SKM-1 (cell line): Measurements from ENCODE around the gene CCL4.
"Not testable (repeated sequence)": the region's sequence is repeated elsewhere in the genome, so short reads cannot be mapped to it uniquely, and the experiment has no call there.

Experiments used
- DNase-seq: peaks from one replicate; lab custom pipeline; 2025; ENCODE audit not compliant: unreplicated experiment; lab: John Stamatoyannopoulos, UW

CCL4 gene

GRCh38 chr17:36115649-36115977 lies 12.0 kb downstream of the CCL4 start:
- not testable (repeated sequence) for DNase-seq

DNA sequence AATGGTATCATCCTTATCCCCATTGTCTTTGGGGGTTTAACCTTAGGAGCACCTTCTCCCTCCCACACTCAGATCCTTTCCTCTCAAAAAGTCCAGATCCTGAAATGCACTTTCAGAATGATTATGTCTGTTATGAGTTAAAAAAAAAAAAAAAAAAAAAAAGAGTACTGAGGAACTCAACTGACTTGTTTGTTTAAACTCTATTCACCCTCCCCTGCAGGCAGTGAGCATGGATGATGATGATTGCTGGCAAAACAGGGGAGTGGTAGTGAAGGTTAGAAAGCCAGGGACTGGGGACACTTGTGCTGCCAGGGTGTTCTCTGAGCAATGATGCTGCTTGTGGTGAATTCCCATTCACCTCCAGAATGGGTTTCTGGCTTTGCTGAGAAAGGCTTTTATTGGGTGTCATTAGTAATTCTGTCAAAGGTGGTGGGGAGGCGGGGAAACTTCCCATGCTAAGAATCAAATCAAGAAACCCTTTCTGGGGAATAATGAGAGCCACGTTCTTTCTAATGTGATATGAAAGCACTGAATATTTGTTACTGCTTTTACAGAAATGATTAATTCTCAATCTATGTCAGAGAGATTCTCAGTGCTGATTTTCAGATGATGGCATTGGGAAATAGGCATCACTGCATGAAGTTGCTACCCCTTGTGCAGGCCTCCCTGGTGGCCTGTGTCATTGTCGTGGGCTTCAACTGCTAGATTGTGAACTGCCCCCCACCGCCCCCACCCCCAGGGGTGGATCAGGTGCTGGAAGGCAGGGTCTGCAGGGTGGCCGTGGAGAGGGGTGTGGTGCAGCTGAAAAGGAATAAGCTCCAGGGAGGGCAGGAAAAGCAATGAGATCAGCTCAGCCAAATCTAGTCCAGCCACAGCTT lies 14.1 kb downstream of the CCL4 start:
- no peak for DNase-seq

DNA sequence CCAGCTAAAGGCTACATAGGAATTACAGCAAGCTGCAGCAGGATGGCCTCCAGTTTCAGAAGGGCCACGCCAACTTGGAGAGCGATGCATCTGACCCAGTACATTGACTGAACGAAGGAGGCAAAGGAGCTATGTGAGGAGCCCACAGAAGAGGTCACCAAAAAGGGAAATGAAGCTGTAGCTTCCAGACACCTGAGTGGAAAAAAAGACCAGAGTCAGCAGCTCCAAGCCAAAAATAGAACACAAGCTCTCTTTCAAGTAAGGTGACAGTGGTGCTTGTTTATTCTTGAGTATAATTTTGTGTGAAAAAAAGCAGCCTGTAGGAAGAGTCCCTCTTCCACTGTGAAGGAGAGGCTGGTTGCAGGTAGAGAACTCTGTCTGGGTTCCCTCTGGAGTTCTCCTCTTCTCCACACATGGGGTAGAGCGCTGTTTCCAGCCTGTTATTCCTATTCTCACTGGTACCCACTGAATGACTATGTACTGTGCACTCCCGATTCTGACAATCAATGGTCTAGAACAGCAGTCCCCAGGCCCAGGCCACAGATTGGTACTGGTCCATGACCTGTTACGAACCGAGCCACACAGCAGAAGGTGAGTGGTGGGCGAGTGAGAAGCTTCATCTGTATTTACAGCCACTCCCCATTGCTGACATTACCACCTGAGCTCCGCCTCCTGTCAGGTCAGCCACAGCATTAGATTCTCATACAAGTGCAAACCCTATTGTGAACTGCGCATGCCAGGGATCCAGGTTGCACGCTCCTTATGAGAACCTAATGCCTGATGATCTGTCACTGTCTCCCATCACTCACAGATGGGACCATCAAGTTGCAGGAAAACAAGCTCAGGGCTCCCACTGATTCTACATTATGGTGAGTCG lies 15.1 kb downstream of the CCL4 start:
- DNase-seq = no peak

DNA sequence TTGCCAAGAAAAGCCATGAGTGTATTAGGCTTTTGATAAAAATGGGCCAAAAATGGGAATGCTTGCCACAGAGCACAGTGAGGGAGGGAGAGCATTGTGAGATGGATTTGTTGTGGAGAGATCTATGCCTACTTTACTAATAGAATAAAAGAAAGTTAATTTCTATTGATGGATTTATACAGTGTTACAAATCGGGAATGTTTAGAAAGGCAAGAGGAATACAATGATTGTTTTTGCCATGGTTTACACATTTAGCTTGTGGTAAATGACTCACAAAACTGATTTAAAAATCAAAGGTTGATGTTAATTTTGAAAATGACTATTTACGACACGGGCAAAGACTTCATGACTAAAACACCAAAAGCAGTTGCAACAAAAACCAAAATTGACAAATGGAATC lies 16.6 kb downstream of the CCL4 start:
- DNase-seq = no peak

DNA sequence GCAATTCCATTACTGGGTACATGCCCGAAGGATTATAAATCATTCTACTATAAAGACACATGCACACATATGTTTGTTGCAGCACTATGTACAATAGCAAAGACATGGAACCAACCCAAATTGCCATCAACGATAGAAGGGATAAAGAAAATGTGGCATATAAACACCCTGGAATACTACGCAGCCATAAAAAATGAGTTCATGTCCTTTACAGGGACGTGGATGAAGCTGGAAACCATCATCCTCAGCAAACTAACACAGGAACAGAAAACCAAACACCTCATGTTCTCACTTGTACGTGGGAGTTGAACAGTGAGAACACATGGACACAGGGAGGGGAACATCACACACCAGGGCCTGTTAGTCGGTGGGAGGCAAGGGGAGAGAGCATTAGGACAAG lies 17.5 kb downstream of the CCL4 start:
- not testable (repeated sequence) for DNase-seq

- no peak for DNase-seq
Measured at GRCh38 chr17:36123431-36123830, 19.8 kb downstream of the CCL4 start.

- no peak for DNase-seq
Measured at GRCh38 chr17:36124879-36125824, 21.5 kb downstream of the CCL4 start.

- no peak for DNase-seq
Measured at GRCh38 chr17:36127199-36127893, 23.7 kb downstream of the CCL4 start.

- peak; percentile 56 for DNase-seq
Measured at GRCh38 chr17:36127911-36128310, 24.3 kb downstream of the CCL4 start.

DNA sequence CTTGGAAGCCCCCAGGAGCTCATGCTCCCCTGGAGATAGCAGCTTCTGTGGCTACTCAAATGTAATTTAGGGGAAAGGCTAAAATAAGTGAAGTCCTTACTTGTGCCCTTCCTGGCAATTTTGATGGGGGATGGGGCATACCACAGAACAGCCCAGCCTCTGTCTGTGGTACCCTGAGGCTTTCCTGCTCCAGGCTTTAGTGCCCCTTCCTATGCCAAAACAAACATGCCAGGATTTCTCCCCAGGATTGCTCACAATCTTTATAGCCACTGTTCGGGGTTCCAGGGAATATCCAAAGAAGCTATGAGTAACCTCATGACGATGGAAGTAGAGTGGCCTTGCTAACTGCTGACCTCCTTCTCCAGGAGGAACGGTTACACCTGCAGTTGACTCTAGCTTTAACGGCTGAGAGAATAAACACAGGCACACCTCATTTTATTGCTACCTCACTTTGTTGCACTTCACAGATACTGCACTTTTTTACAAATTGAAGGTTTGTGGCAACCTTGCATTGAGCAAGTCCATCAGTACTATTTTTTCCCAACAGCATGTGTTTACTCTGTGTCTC lies 24.9 kb downstream of the CCL4 start:
- no peak for DNase-seq

DNA sequence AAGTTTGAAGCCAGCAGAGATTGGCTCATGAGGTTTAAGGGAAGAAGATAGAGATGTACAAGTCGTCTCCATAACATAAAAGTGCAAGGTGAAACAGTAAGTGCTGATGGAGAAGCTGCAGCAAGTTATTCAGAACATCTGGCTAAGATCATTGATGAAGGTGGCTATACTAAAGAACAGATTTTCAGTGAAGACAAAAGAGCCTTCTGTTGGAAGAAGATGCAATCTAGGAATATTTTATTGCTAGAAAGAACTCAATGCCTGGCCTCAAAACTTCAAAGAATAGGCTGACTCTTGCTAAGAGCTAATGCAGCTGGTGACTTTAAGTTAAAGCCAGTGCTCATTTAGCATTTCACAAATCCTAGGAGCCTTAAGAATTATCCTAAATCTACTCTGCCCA lies 26.0 kb downstream of the CCL4 start:
- no peak for DNase-seq

GRCh38 chr17:36130346-36130745 lies 26.7 kb downstream of the CCL4 start:
- DNase-seq = no peak

DNA sequence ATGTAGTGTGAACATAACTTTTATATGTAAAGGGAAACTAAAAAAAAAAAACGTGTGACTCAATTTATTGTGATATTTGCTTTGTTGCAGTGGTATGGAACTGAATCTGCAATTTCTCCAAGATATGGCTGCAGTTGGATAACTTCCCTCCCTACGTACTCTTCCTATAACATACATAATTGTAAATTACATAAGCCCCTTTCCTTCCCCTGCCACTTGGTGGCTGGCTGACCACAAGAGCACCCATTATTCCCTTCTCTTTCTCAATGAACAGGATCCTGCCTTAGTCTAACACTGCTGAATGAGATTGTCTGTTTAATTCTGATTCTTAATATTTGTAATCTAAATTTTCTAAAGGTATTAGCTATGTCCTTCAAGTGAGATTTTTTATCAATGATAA lies 27.8 kb downstream of the CCL4 start:
- DNase-seq = peak; percentile 93

DNA sequence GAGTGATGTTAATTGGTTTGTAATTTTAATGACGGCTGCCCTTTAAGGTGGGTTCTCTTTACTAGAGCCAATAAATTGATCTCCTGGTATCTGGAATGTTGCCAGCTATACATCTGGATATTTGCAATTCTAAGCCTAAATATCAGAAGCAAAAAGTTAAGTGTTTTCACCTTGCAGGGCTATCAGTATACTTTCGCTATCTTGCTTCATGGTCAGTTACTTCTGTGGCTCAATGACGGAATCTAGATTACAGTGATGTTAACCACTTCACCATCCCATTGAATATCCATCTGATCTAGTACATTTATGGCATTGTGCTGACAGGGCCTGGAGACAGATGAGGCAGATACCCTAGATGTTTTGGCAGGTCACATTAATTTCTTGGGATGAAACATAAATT lies 28.3 kb downstream of the CCL4 start:
- DNase-seq = no peak

DNA sequence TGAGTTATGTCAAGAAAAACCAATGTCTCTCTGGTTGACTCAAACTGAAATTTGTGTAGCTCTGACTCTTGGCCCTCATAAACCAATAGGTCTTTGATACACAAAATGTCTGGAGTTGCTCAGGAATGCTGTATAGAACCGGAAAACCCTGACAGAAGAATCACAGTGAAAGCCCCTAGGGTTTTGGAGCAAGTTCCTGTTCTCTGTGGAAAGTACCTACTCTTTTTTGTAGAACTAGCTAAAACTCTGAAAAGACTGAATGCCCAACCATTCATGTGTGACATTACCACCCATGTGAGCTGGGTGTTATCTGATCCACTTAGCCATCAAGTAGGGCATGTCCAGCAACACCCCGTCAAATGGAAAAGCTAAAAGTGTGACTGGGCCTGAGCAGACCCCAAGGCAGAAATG lies 28.8 kb downstream of the CCL4 start:
- no peak for DNase-seq

- no peak for DNase-seq
Measured at GRCh38 chr17:36133602-36134236, 30.1 kb downstream of the CCL4 start.

DNA sequence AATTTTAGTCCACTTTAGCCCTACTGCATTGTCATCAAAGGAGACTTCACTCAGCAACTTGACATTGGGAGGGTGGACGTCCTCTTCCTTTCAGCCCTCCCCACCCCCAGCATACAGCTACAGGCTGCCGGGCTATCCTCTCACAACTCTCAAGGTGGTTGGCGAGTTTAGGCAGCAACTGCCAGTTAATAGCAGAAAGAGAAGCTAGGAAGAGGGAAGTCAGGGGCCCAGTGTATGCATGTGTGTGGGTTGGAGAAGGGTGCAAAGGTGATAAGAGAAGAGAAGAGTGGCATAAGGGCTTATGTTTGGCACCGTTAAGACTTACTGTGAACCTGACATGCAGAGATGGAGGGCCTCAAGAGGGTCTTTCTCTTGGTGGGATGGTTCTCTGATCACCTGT lies 31.8 kb downstream of the CCL4 start:
- peak; percentile 73 for DNase-seq

DNA sequence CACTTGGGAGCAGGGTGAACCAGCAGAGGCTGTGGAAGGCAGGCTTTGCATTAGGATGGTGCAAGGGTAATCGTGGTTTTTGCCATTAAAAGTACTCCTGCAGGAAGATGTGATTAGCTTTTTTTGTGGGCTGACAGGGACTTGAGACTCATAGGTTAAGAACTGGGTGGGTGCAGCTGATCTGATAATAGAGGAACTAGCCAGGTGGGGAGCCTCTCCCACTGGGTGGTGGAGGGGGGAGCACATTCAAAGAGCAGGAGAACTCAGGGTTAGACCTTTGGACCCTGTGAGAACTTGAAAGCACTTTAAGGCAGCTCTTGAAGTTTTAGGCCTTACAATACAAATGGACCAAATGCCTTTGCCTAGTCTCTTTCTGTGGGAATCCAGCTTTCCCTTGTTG lies 32.4 kb downstream of the CCL4 start:
- DNase-seq = peak; percentile 21

GRCh38 chr17:36136439-36136838 lies 32.8 kb downstream of the CCL4 start:
- no peak for DNase-seq

DNA sequence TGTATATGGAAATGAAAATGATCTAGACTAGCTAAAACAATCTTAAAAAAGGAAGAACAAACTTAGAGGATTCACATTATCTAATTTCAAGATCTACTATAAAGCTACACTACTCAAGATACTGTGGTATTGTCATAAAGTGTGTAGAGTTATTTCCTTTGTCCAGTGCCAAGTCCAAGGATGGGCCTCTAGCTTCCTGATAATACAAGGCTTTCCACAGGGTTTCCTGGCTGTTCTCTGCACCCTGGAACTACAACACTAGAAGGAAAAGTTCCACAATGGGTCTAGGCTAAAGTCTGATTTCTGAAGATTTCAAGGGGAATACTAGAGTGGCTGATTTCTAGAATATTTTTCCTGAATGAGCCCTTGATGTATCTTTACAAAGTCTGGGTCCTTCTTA lies 38.6 kb downstream of the CCL4 start:
- no peak for DNase-seq
